HG02943 (cell line): ENCODE data around the gene MAN2A1.

ENCODE experiments used
- ATAC-seq: cut with Tn5 transposase; IDR thresholded peaks from one replicate; pipeline ENCODE4 v1.9.1; 2021; ENCODE audit warnings: mild to moderate bottlenecking, low read depth, moderate library complexity; ENCODE audit not compliant: unreplicated experiment

Gene MAN2A1

DNA sequence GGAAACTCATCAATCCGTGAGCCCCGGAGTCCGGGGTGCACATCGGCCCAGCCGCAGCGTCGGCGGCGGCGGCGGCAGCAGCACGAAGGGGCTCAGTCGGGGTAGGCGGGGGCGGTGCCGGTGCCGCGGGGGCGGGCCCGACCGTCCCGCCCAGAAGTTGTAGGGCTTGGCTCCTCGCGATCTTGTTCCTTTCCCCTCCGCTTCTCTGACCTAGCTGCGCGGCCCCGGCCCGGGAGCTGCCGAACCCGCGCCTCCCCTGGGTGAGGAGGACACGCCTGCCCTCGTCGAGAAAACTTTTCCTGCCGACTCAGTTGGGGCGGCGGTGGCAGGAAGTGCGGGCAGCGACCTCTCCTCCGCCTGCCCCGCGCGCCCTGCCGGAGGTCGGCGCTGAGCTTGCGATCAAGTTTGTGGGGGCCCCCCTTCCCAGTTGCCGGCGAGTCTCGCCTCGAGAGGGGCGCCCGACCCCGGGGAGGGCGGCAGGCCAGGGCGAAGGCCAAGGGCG is at the start of gene MAN2A1:
TSS of gene MAN2A1 (plus strand) at position 188 of the 502 bp plus-strand sequence. CDS start 491 bp downstream, outside the sequence.
- ATAC-seq: peak; percentile 56

DNA sequence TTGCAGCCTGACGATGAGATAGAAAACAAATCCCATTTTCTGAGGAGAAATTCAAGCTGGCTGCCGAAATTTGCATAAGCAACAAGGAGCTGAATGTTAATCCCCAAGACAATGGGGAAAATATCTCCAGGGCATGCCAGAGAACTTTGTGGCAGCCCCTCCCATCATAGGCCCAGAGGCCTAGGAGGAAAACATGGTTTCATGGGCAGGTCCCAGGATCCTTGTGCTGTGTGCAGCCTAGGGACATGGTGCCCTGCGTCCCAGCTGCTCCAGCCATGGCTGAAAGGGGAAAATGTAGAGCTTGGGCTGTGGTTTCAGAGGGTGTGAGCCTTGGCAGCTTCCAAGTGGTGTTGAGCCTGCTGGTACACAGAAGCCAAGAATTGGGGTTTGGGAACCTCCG is 48.8 kb upstream of the MAN2A1 start:
- ATAC-seq: no peak

DNA sequence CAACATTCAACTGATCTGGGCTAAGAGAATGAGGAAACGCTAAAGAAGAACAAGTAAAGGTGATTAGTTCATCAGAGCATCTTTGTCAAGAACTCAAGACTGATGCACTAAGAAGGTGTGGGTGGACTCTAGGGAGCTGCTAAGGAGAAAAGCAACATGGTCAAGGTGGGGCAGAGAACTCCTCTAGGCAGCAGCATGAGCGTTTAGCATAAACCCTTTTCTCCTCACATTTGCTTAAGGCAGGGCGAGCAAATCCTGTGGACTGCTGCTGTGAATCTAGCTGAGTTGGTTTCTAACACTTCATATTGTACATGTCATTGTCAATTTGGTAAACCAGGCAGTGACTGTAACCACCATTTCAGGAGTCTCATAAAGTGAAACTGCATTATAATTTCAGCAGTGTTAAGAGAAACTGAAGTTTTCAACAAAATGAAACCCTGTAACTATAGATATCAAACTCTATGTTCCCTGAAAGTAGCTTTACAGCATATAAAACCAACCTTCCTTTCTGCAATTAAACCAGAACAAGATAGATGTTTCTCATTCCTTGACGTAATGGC is 45.9 kb upstream of the MAN2A1 start:
- no peak for ATAC-seq

DNA sequence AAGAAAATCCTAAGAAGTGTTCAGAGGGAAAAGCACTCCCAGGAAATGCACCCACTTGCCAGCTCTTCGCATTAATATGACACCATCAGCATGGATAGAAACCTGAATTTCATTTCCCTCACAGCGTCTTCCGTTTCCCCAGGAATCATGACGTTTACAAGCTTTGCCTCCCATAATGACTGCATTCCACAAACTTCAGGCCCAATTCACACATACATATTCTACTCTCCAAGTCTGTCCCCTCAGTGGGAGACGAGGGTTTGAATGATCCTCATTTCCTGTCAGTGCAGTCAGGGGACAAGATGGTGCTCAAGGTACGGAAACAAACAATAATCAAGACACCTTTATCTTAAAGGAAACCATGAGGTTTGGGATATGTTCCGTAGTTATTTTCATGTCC is 44.9 kb upstream of the MAN2A1 start:
- ATAC-seq: no peak

DNA sequence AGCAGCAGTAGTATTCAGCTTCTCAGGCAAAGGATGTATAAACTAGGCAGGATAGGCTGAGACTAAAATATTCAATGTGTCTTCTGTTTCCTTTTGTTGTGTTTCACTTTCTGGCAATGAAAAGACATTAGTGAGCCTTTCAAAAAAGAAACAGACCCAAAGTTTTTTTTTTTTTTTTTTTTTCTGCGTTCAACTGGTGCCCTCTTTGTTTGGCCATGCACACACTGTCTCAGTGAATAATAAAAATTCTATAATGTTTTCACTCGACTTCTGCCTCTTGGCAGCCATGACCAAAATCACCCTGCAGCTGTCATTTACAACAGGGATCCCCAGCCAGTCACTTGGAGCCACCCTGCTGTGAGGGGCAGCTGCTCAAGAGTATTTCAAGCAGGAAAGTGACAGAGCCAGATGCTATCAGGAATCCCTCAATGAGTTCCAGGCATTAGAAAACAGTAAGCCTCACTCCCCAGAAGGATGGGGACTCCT is 44.0 kb upstream of the MAN2A1 start:
- no peak for ATAC-seq

DNA sequence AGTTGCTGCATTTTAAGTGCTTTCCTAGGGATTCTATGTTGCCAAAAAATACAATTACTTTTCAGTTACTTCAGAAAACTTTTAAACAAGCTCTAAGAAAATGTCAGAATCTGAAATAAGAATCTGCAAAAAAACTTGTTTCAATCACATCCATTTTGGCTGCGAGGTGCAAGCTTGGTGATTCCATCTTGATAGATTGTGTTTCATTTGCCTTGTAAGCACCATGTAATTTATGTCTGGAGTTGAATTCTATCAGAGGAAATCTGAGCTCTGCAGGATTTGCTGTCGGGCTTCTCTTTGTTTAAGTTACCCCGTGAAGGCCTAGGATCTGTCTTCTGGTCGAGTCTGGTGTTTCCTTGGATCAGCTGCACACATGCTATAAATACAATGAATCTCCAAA is 40.4 kb upstream of the MAN2A1 start:
- no peak for ATAC-seq

DNA sequence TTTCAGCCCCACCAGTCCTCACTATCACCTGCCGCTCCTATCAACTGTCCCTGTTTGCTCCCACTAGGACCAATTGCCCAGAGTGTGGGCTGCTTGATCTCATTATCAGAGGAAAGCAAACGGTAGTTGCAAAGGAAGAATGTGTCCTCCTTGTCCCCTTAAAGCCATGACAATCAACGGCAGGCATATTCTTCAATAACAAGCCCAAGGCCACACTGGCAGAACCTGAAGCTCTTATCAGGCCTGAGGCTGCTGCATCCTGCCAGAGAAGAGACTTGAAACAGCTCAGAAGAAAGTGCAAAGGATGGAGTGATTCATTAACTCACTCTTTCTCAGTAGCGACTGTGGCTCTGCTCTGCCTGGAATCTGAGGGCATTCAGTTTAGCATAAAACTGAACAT is 39.2 kb upstream of the MAN2A1 start:
- no peak for ATAC-seq

DNA sequence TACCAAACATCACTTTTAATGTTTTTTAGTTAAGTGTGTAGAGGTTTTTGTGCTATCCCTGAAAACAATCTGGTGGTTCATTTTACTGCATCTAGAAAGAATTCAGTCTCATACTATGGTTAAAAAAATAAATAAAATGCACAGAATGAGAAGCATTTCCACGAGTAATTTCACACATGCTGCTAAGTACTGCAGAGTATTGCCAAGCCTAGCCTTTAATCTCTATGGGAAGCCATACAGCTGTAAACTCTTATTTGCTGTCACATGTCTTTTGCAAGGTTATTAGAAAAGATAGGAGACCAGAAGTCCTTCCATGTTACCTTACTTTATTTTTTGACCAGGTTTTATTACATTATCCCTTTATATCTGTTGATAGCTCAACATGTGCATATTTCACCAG is 37.6 kb upstream of the MAN2A1 start:
- ATAC-seq: no peak

DNA sequence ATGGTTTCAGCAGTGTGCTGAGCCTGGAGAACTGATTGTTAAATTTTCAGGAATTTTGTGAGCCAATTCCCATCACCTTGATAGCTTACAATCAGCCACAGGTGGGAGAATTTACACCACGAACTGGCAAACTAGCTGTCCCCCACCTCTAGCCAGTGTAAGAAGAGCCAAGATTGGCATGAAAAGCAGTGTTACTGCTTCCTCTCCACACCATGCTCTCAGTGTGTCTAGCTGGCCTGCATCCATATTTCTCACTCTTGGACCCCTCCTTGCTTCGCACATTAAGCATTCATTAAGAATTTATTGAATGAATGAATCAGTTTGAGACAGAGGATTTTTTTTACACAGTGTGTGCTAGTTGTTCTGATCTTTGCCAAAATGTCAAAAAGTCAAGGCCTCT is 36.7 kb upstream of the MAN2A1 start:
- no peak for ATAC-seq

DNA sequence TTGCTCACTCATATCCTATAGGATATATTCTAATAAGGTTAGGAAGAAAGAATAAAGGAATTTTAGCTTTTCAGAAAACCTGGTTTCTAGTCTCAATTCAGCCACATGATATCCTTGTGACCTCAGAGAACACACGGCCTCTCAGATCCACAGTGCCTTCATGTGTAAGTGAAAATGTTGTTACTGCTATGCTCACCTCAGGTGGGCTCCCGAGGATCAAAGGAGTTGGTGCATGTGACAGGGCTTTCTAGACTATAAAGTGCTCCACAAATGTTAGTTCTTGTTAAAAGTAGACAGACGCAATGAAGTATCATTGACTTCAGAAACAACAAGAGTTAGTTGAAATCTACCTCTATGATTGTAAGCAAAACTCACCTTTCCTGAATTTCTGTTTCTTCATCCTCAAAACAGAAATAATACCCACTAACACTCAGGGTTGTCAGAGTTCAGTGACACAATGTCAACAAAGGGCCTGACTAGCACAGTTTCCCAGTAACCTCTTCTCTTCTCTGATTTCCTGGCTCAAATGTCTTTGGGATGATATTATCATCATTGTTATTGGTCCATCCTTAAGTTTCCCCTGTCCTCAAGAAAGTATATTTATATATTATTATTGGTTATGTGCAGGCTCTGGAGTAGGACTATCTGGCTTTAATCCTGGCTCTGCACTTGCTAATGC is 36.0 kb upstream of the MAN2A1 start:
- ATAC-seq: no peak

DNA sequence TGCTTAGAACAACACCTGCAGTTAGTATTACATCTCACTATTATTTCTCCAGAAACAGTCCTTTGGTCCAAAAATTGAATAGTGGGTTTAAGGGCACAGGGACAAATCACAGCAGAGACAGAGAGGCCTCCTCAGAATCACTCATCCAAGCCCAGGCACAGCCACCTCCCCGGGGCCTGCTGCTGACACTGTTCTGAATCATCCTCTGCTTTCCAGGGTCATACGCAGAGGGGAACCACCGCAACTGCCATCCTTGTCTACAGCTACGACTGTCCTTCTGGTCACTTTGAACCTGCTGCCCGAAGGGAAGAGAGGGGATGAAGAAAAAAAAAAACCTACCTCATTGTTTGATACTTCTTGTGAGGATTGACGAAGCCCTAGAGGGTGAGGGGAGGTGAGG is 35.3 kb upstream of the MAN2A1 start:
- ATAC-seq: no peak

DNA sequence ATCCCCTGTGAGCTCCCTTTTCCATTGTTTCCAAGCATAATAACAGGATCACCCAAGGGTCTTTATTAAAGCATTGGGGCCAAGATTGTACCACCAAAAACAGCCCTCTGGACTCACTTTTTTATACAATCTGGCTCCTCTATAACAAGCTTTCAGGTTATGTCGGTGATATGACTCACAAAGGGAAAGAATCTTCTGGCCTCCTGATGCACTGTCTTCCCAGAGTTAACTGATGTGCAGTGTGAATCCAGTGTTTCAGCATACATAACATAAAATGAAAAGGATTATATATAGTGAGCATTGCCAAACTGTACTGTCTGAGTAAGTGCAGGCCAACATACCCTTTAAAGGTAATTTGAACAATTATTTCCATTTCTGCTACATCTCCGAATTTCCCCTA is 33.9 kb upstream of the MAN2A1 start:
- no peak for ATAC-seq

DNA sequence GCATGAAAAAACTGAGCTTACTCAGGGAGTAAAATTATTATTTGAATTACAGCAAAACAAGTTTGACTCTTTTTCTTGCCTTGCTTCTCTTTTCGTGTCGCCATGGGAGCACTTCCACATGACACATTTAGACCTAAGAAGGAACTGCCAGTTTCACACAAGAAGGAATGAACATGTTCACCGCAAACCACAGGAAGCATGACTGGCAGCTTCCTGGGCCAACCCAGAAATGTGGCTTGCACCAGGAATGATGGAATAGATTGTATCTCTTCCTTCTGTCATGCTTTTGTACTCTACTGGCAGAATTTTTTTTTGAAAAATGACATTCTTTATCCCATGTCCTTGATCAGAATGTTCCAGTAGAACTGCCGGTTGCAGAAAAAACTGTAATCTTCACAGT is 32.9 kb upstream of the MAN2A1 start:
- no peak for ATAC-seq

DNA sequence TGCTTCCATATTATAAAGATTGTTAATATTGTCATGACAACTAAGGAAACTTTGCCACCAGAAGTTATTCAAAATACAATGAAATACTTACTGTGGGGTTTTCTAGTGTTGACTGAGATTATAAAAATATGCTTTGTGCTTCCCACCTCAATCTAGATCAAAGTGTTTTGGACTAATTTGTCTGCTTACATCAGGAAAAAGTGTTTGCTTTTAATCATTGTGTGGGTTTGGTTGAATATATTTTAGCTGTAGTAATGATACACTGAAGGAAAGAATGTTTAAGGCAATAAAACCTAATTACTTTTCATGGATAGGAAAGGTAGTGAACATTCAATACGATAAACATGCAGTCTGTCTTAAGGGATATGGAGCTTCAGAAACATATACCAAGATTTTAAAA is 29.8 kb upstream of the MAN2A1 start:
- no peak for ATAC-seq

DNA sequence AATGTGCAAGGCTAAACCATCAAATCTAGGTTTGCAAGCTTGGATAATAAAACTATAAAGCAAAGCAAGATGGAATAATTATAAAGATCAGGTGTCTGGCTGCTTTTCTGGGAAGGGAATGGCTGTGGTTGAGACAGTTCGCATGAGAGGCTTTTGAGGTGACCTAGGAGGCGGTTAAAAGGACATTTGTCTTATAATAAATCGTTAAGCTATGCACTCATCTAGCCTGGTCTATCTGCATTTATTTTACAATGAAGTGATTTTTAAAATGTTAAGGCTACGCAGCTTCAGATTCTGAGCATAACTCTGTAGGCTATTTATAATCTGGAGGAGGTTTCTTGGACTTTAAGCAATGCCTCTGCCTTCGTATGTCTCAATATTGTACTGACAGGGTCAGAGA is 29.4 kb upstream of the MAN2A1 start:
- ATAC-seq: no peak

DNA sequence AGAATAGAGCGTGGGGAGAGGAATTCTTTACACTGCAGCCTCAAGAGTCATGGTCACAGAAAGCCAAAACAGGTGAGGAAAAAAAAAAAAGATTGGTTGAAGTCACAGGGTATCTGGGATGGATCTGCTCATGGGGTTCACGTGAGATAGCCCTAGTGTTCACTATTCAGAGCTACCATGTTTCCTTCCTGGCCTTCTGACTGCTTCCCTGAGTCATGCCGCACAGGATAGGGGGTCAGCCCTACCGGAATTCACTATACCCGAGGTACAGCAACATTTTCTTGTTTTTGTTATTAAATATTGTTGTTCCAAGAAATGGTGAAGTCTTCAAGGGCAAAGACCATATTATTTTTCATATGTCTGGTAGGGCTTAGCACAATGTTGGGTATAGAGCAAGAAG is 21.5 kb upstream of the MAN2A1 start:
- ATAC-seq: no peak

DNA sequence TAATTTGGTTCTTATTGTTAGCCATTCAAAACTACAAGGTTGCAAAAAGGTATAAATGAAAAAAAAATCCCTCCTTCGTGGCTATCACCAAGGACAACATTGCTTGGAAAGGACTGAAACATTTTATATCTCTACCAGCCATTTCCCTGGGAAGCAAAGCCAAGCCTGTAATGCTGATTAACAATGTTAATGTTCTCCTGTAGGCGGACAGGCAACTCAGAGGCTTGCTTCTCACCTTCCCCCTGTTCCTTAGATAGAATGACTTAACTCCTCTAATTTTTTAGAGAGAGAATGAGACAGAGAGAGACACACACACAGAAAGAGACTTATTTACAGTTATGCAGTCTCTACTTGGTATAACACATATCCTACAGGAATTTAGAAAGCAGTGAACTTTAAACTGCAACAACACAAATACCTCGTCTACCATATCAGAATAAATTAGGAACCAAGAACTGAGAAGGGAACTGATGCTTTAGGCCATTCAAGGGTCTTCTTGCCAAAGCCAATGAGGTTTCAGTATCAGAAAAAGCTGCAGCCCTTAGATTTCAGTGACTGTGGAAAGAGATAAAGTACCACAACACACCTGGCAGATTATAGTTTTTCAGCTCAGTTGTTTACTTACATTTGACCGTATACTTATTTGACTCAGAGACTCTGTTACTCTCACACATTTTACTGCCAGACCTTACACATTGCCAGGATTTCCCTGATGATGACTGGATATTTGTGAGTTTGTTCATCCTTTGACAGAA is 20.9 kb upstream of the MAN2A1 start:
- ATAC-seq: no peak

DNA sequence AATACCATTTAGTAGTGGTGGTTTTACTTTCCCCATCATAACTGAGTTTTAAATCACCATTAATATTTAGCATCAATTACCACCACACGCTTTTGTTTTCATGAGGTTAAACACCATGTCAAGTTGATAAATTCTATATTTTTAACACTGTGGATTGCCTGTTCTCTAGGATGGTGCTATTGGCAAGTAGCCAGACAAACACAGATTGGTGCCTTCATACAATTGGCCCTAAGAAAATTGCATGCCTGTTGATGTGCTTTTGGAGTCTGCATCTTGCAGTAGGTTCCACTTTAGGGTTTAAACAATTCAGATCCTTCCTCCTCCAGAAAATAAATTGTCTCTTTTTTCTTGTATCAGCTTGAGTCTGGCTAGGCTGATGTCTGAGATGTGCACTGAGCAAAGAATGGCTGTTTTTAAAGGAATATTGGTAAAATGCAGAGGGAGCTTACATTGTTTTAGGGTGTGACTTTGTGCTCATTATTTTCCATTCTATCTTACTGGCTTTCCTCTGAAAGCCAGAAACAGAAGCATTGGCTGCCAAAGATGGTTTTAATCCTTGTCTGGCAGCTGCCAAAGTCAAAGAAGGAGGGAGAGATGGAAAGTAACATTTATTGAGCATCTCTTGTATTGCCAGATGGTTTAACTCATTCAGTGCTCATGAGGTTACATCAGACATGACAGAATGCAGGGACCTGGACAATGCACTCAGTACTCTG is 19.6 kb upstream of the MAN2A1 start:
- ATAC-seq: no peak

DNA sequence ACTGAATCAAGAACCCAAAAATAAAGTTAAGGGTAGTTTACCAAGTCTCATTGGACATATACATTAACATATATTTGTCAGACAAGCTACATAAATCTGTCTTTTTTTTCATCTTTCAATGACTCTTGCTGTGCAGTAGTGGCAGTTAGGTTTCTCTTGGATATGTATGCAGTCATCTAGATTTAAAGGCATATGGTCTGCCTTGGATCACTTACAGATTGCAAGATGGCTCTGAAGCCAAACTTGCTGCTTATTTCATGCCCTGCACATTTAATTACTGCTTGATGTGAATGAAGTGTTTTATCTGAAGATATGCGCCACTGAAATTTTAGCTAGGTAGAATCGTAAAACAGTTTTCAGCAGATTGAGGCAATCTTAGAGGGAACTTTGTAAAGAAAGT is 18.6 kb upstream of the MAN2A1 start:
- no peak for ATAC-seq

DNA sequence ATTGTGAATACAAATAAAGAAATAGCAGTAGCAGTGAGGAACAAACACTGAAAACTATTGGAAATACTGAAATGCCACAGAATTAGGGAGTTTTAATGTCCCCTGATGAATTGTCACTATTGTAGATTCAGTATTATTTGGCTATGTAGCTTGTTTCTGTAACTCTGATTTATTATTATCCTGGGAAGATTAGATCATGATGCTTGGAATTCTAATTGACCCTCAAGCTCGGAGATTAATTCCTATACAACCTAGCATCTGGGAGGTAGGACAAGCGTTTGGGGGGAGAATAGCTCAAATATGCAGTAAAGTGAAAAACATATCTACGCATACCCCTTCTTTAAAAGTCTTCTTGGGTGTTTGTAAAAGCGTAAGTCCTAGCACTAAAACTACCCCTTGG is 15.1 kb upstream of the MAN2A1 start:
- ATAC-seq: no peak

DNA sequence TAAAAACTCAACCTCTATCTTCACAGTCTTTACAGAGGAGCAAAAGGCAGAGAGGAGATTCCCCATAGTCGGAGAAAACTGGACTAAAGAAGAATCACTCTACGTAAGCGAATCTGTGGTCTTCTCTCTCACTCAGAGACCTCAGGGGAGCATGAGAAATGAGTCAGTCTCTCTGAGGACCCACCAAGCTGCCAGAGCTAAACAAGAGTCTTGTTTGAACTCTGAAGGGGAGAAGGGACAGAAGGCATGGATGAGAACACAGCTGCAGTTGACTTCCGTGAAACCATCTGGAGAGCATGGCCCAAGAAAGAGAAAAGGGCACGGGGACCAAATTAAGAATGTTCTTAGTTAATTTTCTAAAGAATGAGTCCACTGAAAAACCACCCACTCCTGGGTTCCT is 12.8 kb upstream of the MAN2A1 start:
- ATAC-seq: no peak
